LNCAP (cell line): ENCODE results near the gene NPL.

Experiments
- CTCF ChIP-seq: fragments of 450-650 bp; IDR thresholded peaks from 2 replicates; pipeline ENCODE4 v1.5.1; 2017; ENCODE audit warnings: mild to moderate bottlenecking

The NPL gene

DNA sequence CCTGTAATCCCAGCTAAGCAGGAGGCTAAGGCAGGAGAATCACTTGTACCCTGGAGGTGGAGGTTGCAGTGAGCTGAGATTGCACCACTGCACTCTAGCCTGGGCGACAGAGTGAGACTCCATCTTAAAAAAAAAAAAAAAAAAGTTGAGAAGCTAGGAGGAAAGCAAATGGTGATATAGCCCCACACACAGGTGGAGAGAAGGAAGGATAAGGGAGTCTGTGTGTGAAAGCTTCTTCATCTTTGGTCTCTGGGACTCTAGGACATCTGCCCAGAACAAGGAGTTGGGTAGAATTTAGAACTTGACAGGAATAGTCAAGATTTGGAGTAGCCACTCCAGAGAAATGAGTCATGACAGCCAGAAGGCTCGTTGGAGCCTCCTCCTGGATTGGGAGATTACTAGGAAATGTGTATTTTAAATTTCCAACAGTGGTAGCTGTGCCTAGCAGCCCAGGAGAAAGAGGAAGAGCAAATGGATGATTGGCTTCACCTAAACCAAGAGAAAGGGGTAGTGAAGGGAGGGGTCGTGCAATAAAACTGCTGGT, 19.9 kb downstream of the NPL start:
- no peak for TF ChIP-seq CTCF

DNA sequence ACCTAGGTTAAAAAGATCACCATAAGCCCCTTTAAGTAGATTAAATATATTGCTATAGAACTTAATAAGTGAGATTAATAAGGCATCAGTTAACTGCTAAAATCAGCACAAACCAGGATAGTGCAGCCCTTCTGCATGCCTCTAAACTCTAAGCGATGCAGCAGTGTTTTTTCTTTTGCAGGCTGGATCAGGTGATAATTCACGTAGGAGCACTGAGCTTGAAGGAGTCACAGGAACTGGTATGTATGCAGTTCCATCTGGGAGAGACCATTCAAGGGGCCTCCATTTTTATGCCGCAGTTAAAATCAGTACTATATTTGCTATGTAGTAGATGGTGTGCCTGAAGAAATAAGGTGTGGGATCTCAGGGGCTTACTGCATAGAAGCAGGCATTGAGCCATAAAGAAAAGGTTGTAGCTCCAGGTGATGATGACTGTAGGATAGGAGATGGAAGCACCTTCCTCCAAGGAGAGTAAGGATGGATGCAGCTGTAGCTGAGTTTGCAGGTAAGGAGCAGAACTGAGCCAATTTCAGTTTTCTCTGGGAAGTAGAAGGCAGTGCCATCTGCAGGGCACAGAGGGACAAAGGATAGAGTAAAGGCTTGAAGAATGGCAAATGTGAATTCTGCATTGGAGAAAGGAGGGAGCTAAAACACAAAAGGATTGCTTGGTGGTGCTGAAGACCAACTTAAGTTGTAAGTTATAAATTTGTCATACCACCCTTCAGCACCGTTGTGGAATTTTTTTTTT, 22.6 kb downstream of the NPL start:
- peak; percentile 20; the same call in 1 of the 2 replicates for TF ChIP-seq CTCF

- no peak for TF ChIP-seq CTCF
Measured at GRCh38 chr1:182816863-182817262, 27.3 kb downstream of the NPL start.

DNA sequence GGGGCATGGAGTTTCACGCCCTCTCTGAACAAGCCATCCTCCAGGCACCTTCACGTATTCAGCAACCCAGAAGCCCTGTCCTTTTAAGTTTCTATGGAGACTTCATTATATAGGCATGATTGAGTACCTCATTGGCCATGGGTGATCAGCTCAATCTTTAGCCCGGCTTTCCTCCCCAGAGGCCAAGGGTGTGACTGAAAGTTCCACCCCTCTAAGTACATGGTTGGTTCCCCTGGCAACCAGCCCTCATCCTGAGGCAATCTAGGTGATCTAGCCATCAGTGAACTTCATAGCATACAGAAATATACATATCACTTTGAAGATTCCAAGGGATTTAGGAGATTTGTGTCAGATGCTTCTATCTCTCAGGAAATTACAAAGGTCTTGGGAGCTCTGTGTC, 28.2 kb downstream of the NPL start:
- TF ChIP-seq CTCF: no peak

- no peak for TF ChIP-seq CTCF
Measured at GRCh38 chr1:182823220-182823619, 33.6 kb downstream of the NPL start.

GRCh38 chr1:182826892-182827291, 37.3 kb downstream of the NPL start:
- TF ChIP-seq CTCF: no peak

GRCh38 chr1:182829285-182829932, 39.8 kb downstream of the NPL start:
- no peak for TF ChIP-seq CTCF
